Dendritic cell treated with granulocyte-macrophage colony-stimulating factor and Interleukin-4, amounts not matched to agents 40 ng/mL and 50 ng/mL, for 4 days (primary cell): ENCODE measurements around the gene CASKIN2.

Experiments used
- H3K27ac Mint-ChIP-seq: one replicate; pipeline ENCODE4 v1.8.0; 2022; ENCODE audit warnings: mild to moderate bottlenecking, mixed read lengths
- H3K27me3 Mint-ChIP-seq: one replicate; pipeline ENCODE4 v1.8.0; 2022; ENCODE audit warnings: mild to moderate bottlenecking, mixed read lengths
- H3K36me3 Mint-ChIP-seq: one replicate; pipeline ENCODE4 v1.8.0; 2022; ENCODE audit warnings: low read depth, mixed read lengths
- H3K4me1 Mint-ChIP-seq: one replicate; pipeline ENCODE4 v1.8.0; 2022; ENCODE audit warnings: low read depth, mixed read lengths
- H3K4me3 Mint-ChIP-seq: one replicate; pipeline ENCODE4 v1.8.0; 2022; ENCODE audit warnings: mild to moderate bottlenecking, moderate library complexity, mixed read lengths
- H3K9me3 Mint-ChIP-seq: one replicate; pipeline ENCODE4 v1.8.0; 2022; ENCODE audit warnings: mixed read lengths
- intact Hi-C: fragments of 100-400 bp; cut with micrococcal nuclease; formaldehyde crosslinking; loops from one replicate; pipeline ENCODE4 v1.15.0; 2022

The CASKIN2 gene

DNA sequence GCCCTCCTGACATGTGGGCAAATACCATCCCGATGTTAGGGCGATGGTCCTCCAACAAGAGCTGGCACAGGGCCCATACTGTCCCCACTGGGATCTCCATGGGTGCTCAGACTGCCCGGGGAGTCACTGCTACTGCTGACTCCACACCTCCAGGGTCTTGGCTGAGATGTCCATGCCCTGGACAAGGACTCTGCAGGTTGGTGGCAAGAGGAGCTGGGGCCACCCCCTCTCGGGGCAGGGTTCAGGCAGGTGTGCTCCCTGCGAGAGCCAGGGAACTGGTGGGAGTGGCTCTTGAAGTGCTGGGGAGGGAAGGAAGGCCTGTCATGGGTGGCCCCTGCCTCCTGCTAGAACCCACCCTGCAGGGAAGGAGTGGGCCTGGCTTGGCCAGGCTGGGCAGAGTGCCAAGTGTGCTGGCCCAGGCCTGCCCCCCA lies 6.4 kb downstream of the CASKIN2 start:
- Mint-ChIP-seq H3K36me3 (no peaks in the 10 kb centered on the region), H3K27ac (no peak overlapping the region), H3K9me3 (no peaks in the 10 kb centered on the region), H3K27me3 (peaks cover 14% of the 10 kb centered on the region), H3K4me3 (no peak overlapping the region), H3K4me1 (peaks cover 7% of the 10 kb centered on the region)
- intact Hi-C loops: no loop called here

GRCh38 chr17:75507733-75508719 lies 7.3 kb downstream of the CASKIN2 start:
- peaks cover 7% of the 10 kb centered on the region for H3K27me3 Mint-ChIP-seq
- no peak overlapping the region for H3K27ac Mint-ChIP-seq
- no peaks in the 10 kb centered on the region for H3K36me3 Mint-ChIP-seq

GRCh38 chr17:75506888-75507287 lies 8.4 kb downstream of the CASKIN2 start:
- H3K27ac Mint-ChIP-seq: no peak overlapping the region
- no peak overlapping the region for H3K4me3 Mint-ChIP-seq
- H3K36me3 Mint-ChIP-seq: no peaks in the 10 kb centered on the region
- intact Hi-C loops: no loop called here
- H3K4me1 Mint-ChIP-seq: no peaks in the 10 kb centered on the region
- peaks cover 5% of the 10 kb centered on the region for H3K27me3 Mint-ChIP-seq
- H3K9me3 Mint-ChIP-seq: no peaks in the 10 kb centered on the region

More at GRCh38 chr17:75507733-75508719, 7.3 kb downstream of the CASKIN2 start:
- Mint-ChIP-seq H3K4me1 (peaks cover 7% of the 10 kb centered on the region), H3K9me3 (no peaks in the 10 kb centered on the region), H3K4me3 (no peak overlapping the region)
- intact Hi-C loops: no loop called here

GRCh38 chr17:75506134-75506533 lies 9.2 kb downstream of the CASKIN2 start:
- intact Hi-C loops: no loop called here
- Mint-ChIP-seq H3K4me3 (no peak overlapping the region), H3K9me3 (no peaks in the 10 kb centered on the region), H3K27me3 (peaks cover 4% of the 10 kb centered on the region), H3K27ac (no peak overlapping the region), H3K36me3 (no peaks in the 10 kb centered on the region), H3K4me1 (no peaks in the 10 kb centered on the region)

GRCh38 chr17:75505640-75506039 lies 9.7 kb downstream of the CASKIN2 start:
- peaks cover 1% of the 10 kb centered on the region for H3K36me3 Mint-ChIP-seq
- H3K4me3 Mint-ChIP-seq: no peak overlapping the region
- no peak overlapping the region for H3K27ac Mint-ChIP-seq
- H3K4me1 Mint-ChIP-seq: no peaks in the 10 kb centered on the region
- peaks cover 4% of the 10 kb centered on the region for H3K27me3 Mint-ChIP-seq
- no peaks in the 10 kb centered on the region for H3K9me3 Mint-ChIP-seq
- intact Hi-C loops: no loop called here

DNA sequence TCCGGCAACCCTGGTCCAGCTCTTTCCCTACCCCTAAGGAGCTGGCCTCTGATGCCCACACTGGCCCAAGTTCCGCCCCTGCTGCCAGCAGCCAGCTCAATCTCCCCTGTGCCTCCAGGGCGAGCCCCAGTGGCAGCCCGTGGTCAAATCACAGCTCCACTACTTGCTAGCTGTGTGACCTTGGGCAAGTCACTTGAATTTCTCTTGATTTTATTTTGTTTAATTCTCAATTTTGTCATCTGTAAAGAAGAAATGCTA lies 10.3 kb downstream of the CASKIN2 start:
- Mint-ChIP-seq H3K4me1 (no peaks in the 10 kb centered on the region), H3K27ac (no peak overlapping the region), H3K27me3 (peaks cover 4% of the 10 kb centered on the region), H3K36me3 (peaks cover 7% of the 10 kb centered on the region), H3K9me3 (no peaks in the 10 kb centered on the region), H3K4me3 (no peak overlapping the region)
- intact Hi-C loops: no loop called here

DNA sequence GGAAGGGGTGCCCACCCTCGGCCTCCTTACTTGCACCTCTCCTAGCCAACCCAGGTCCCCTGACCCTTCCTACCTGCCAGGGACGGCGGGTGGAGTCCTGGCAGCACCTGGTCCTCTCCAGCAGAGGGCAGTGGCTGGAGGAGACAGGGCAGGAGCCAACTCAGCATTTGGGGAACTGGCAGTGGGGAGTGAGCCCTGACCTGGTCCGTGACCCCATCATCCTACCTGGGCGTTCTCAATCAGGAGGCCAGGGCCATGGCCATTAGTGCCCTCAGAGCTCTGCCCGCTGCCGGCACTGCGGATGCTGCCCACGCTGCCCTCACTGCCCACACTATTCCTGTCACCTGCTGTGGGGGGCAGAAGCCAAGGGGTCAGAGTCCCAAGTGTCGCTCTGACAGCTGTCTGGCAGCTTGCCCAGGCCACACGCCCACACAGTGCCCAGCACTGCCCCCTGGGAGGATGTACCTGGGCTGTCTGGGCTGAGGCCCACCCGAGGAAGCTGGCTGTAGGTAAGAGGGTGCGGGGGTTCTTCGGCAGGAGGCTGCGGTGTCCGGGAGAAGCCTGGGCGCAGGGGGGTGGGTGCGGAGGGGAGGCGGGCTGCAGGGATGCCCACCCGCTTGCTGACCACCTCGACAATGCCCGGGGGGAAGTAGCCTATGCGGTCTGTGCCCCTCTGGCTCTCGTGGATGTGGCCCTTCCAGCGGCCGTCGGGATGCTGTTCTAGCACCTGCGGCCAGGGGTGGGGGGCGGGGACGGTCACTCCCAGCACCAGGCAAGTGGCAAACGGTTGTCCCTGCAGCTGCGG lies 10.8 kb downstream of the CASKIN2 start:
- no peak overlapping the region for H3K27ac Mint-ChIP-seq
- H3K9me3 Mint-ChIP-seq: no peaks in the 10 kb centered on the region
- H3K4me1 Mint-ChIP-seq: no peaks in the 10 kb centered on the region
- H3K27me3 Mint-ChIP-seq: peaks cover 2% of the 10 kb centered on the region
- no peak overlapping the region for H3K4me3 Mint-ChIP-seq
- intact Hi-C loops: no loop called here
- peaks cover 12% of the 10 kb centered on the region for H3K36me3 Mint-ChIP-seq

DNA sequence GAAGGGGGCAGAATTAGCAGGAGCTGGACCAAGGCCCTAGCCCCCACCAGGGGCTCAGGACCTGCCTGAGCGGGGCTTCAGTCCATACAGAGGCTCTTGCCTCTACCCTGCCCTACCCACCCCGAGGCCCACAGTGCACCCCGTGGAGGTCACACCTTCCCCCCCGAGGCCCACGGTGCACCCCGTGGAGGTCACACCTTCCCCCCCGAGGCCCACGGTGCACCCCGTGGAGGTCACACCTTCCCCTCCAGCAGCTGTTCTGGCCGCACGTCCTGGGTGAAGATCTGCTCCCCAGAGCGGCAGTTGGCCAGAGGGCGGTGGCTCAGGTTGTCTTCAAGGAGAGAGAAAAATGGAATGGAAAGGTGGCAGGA lies 11.4 kb downstream of the CASKIN2 start:
- Mint-ChIP-seq H3K27ac (no peak overlapping the region), H3K4me3 (no peak overlapping the region), H3K27me3 (no peaks in the 10 kb centered on the region), H3K36me3 (peaks cover 18% of the 10 kb centered on the region), H3K9me3 (no peaks in the 10 kb centered on the region), H3K4me1 (no peaks in the 10 kb centered on the region)
- intact Hi-C loops: no loop called here

GRCh38 chr17:75503337-75503950 lies 11.9 kb downstream of the CASKIN2 start:
- peaks cover 23% of the 10 kb centered on the region for H3K36me3 Mint-ChIP-seq
- no peaks in the 10 kb centered on the region for H3K4me1 Mint-ChIP-seq
- H3K4me3 Mint-ChIP-seq: no peak overlapping the region
- no peaks in the 10 kb centered on the region for H3K27me3 Mint-ChIP-seq
- intact Hi-C loops: no loop called here
- H3K9me3 Mint-ChIP-seq: no peaks in the 10 kb centered on the region
- no peak overlapping the region for H3K27ac Mint-ChIP-seq

GRCh38 chr17:75502721-75503329 lies 12.5 kb downstream of the CASKIN2 start:
- no peaks in the 10 kb centered on the region for H3K4me1 Mint-ChIP-seq
- peaks cover 30% of the 10 kb centered on the region for H3K36me3 Mint-ChIP-seq
- intact Hi-C loops: no loop called here
- H3K27me3 Mint-ChIP-seq: no peaks in the 10 kb centered on the region
- no peak overlapping the region for H3K4me3 Mint-ChIP-seq
- H3K27ac Mint-ChIP-seq: no peak overlapping the region
- no peaks in the 10 kb centered on the region for H3K9me3 Mint-ChIP-seq

DNA sequence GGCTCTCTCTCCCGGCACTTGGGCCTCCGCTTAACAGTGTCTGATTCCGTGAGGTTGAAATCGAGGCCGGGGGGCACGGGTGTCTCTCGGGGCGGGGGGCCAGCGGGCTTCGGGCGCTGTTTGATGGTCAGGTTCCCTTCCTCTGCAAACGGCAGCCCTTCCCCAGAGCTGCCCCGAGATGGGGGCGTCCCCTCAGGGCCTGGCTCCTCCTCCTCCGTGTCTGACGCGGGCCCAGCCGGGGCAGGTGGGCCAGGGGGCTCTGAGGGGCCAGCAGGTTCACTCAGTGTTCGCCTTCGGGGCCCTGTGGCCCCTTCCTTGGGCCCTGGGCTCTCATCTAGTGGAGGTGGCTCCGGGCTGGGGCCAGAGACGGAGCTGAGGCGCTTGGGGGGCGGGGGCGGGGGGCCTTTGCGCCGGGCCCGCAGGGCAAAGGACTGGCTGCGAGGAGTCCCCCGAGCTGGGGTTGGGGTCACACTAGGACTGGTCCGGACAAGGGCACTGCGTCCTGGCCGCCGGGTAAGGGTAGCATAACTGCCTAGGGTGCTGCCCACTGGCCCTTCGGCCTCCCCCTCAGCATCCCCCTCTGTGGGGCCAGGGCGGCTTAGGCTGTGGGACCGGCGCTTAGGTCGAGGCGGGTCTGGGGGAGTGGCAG lies 13.1 kb downstream of the CASKIN2 start:
- no peak overlapping the region for H3K27ac Mint-ChIP-seq
- intact Hi-C loops: no loop called here
- no peaks in the 10 kb centered on the region for H3K4me1 Mint-ChIP-seq
- H3K4me3 Mint-ChIP-seq: no peak overlapping the region
- no peaks in the 10 kb centered on the region for H3K9me3 Mint-ChIP-seq
- H3K27me3 Mint-ChIP-seq: no peaks in the 10 kb centered on the region
- H3K36me3 Mint-ChIP-seq: peaks cover 36% of the 10 kb centered on the region

DNA sequence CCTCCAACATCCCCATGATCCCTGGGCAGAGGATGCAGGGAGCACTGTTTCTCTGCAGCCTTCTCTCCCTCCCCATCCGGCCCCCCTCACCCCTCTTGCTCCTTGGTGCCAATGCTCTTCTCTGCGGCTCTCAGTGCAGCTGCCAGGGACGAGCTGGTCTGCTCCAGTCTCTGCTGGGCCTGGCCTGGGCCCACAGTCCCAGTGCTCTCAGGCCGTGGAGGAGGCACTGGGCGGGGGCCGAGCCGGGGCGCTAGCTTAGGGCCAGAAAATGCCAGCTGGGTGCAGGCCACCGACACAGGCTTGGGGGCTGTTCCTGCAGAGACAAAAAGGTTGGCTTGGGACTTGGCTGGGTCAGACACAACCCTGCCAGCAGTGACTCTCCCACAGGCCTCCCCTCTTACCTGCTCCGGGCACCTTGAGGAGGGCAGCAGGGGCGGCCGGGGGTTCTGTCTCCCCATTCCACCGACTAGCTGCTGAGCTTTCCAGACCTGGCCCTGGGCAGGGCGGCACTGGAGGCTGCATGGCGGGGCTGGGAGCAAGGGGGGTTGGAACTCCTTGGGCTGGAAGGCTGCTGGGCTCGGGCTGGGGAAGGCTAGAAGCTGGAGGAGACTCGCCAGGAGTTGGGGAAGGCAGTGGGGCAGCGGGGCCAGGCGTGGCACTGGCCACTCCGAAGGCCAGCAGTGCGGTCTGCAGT lies 13.8 kb downstream of the CASKIN2 start:
- peaks cover 42% of the 10 kb centered on the region for H3K36me3 Mint-ChIP-seq
- H3K9me3 Mint-ChIP-seq: no peaks in the 10 kb centered on the region
- no peaks in the 10 kb centered on the region for H3K4me1 Mint-ChIP-seq
- H3K27ac Mint-ChIP-seq: no peak overlapping the region
- no peaks in the 10 kb centered on the region for H3K27me3 Mint-ChIP-seq
- intact Hi-C loops: no loop called here
- H3K4me3 Mint-ChIP-seq: no peak overlapping the region
